Measurements from ENCODE around the gene ZBED3.
A peak's percentile ranks its signal among the peaks of the same experiment; 100 is the strongest.
"Not testable (repeated sequence)": the region's sequence is repeated elsewhere in the genome, so short reads cannot be mapped to it uniquely, and the experiment has no call there.

Gene ZBED3, protein sequence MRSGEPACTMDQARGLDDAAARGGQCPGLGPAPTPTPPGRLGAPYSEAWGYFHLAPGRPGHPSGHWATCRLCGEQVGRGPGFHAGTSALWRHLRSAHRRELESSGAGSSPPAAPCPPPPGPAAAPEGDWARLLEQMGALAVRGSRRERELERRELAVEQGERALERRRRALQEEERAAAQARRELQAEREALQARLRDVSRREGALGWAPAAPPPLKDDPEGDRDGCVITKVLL

DNA sequence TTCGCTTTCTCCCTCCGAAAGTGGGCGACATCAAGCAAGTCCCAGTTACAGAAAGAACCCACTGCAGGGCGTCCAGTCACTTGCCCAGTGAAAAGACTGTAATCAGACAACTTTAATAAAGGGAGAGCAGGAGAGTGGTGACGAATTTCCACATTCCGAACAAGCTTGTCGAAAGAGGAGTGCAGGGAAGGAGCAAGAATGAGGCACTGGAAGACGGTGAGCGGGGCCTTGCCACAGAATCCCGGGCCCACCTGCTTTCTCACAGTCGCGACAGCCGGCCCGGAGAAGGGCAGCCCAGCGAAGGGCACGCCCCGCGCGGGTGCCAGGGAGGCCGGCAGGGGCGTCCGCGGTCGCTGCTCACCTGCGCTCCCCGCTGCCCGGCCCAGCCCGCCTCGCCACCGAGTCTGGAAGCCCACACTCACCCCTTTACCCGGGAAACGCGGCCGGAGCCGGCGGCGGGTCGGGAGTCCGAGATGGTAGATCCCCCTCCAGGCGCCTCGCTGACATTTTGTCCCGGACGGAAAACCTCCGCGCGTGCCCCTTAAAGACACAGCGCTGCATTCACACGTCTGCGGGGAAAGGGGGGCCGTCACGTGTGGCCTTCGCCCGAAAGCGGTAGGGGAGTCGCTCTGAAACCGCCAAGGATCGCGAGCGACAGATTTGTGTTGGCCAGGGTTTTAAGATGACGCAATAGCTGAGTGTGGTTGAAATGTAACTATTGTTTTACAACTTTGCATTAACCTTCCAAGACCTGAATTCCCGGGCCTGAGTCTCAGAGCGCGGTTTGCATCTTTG is at the start of gene ZBED3:
ZBED3 (minus strand) TSS at position 597 of the 795 bp plus-strand sequence. CDS start 9,407 bp downstream, outside the sequence.
- DNase-seq = peak; percentile 31

DNA sequence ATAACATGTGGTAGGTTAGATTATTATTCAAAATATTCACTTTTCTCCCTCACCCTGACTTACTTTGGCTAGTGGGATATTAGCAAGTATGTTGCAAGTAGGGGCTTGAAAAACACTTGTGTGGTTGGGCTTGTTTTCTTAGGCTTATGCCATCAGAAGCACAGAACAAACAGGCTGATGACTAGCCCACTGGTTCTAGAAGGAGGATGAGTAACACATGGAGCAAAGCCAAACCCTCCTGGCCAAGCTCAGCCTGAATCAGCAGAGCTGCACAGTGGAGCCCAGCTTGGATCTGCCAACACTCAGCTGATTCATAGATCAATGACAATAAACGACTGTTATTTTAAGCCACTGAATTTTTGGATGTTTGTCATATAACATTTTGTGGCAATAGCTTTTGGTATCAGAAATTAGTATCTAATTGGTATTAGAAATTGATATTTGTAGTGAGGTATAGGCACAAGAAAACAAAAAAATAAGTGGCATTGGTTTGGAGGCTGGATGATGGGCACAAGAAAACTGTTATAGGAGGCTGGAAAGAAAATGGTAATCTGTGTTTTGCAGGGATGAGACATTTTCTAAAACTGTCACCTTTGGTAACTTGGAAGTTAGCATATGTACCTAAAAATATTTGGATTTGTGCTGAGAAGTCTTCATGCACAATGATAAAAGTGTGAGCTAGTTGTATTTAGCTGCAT is 46.1 kb upstream of the ZBED3 start:
- no peak for DNase-seq

DNA sequence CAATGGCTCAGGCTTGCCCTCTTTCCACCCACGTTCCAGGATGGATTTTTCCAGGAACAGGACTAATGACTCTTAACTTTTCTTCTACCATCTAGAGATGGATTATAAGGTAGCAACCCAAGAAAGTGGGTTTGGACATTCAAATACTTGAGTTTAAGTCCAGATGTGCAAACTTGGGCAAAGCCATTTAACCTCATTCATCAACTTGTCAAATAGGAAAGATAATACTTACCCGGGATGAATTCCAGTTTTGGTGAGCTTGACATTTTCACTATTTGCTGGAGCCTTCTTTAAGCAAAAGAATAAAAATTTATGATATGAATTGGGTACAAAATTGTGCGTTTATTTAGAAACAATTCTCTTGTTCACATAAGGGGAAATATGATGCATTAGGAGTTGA is 44.3 kb upstream of the ZBED3 start:
- no peak for DNase-seq

DNA sequence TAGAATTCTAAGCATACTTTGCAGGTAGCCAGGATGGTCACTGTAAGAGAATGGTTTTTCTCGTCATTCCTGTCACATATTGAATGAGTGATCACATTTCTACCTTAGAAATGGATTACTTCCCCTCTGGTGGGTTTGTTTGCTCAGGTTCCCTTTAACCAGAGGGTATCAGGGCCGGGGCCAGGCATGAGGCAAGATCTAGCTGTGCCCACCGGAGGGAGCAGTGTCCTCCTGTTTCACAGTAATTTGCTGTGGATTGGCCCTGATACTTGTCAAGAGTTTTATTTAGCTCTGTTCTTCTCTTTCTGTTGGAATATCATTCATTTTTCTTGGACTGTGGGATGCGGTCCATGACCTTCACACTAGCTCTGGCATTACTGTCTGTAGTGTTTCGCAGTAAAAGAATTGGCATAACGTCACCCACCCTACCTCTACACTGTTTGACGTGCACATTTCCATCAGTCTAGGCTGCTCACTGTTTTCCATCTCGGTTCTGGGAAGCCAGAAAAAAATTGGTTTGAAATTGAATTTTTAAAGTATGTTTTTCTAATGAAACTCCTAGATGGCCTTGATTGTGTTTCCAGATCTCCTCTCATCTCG is 42.4 kb upstream of the ZBED3 start:
- no peak for DNase-seq

DNA sequence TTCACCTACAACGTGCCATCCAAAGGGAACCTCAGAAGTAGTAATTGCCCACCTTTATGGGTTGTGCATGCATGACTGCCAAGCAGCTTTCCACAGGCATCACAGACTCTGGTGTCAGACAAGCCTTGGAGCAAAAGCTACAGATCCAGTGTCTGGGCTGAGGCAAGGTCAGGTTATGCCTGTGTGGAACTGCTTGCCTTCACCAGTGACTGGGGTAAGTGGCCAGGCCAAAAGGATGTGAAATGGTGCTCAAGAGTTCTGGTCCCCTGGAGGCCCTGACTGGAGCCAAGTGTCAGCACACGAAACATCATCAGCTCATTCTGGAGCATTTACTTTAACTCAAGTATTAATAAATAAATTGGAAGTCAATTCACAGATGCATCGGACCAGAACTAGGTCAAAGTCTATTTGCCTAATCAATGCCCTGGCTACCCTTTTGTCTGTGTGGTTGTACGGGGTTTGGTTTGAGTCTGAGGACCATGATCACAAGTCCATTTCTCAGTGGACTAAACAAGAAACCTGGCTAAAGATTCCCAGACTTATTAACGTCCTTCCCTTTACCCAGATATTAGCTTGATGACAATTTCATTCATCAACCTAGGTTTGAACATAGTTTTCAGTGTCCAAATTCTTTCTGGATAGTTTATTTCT is 41.5 kb upstream of the ZBED3 start:
- no peak for DNase-seq

DNA sequence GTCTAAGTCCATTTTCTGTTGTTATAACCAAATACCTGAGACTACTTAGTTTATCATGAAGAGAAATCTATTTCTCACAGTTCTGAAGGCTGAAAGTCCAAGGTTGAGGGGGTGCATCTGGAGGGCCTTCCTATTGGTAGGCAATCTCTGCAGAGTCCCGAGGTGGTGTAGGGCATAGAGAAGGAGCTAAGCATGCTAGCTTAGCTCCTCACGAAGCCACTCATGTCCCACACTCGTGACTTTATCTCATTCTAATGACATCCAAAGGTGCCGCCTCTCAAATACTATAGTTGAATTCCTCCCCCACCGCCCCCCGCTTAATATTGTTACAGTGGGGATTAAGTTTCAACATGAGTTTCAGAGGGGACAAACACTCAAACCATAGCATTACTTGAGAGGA is 36.0 kb upstream of the ZBED3 start:
- no peak for DNase-seq

DNA sequence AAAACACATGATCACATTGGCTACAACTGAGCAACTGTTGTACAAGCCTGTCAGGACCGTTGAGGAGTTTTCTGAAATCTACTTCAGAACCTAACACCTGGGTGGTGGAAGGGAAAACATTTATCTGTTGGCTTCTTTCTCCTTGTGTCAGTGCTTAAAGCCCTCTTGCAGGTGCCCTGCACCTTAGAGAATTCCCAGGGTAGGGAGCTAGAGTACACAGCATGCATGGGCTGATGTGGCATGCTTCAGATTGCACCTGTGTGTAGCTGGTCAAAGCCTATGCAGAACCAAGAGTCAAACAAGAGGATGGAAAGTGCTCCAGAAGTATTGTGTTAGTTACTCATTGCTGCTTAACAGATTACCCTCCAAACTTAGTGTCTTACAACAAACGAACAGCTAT is 33.6 kb upstream of the ZBED3 start:
- DNase-seq = no peak

DNA sequence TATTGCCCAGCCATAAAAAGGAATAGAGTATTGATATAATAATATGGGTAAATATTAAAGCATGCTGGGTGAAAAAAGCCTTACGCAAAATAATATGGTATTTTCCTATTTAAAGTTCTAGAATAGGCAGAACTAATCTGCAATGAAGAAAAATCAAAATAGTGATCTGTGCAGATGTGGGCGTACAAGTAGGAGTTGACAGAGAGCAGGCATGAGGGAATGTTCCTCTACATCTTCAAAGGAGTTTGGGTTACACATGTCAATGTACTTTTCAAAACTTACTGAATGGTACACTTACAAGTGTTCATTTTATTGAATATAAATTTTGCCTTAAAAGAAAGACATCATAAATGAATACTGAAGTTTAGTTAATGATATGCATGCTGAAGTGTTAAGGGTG is 33.0 kb upstream of the ZBED3 start:
- DNase-seq = no peak

DNA sequence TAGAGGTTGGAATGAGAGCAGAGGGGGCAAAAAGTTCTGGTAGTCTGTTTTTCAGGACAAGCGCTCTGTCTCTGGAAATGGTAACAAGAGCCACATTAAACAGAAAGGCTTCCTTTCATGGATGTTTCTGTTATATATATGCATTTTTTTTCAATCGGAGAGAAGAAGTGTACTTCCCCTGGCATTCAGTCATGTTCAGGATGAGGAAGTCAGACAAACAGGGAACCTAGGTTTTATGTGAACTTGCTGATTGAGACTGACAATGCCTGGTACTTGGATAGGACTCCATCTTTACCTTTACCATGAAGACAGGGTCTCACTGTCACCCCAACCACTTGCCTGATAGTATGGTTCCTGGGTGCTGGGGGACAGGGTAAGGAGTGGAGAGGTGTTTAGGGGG is 30.1 kb upstream of the ZBED3 start:
- no peak for DNase-seq

DNA sequence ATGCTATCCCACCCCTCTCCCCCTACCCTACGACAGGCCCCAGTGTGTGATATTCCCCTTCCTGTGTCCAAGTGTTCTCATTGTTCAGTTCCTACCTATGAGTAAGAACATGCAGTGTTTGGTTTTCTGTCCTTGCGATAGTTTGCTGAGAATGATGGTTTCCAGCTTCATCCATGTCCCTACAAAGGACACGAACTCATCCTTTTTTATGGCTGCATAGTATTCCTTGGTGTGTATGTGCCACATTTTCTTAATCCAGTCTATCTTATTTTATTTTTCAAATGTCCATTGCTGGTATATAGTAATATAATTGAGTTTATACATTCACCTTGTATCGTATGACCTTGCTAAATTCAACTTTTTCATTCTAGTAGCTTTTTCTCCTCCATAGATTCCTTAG is 19.9 kb upstream of the ZBED3 start:
- not testable (repeated sequence) for DNase-seq

DNA sequence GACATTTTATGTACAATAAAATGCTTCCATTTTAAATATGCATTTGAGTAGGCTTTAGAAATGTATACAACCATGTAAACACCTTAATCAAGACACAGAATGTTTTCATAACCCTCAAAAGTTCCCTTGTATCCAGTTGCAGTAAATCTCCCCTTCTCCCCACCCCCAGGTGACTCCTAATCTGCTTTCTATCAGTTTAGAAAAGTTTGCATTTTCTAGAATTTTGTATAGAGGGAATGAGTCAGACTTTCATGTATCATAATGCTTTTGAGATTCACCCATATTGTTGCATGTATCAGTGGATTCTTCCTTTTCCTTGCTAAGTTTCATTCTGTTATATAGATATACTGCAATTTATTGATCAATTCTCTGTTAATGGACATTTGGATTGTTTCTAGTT is 17.7 kb upstream of the ZBED3 start:
- no peak for DNase-seq

DNA sequence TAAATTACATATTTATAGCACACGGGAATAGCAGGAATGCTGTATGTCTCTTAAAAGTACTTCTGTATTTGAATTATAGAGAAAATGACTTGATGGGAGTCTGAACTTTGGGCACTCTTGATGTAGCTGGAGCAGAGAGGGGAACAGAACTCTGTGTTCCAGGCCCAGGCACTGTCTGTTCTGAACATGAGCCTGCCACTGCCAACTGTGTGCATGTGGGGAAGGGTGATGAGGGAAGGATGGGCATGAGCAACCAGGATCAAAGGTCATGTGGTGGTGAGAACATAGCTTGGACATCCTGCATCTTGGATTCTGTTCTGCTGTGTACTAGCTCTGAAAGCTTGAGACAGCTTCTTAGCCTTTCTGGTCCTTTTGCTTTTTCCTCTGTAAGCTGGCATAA is 16.4 kb upstream of the ZBED3 start:
- DNase-seq = no peak

DNA sequence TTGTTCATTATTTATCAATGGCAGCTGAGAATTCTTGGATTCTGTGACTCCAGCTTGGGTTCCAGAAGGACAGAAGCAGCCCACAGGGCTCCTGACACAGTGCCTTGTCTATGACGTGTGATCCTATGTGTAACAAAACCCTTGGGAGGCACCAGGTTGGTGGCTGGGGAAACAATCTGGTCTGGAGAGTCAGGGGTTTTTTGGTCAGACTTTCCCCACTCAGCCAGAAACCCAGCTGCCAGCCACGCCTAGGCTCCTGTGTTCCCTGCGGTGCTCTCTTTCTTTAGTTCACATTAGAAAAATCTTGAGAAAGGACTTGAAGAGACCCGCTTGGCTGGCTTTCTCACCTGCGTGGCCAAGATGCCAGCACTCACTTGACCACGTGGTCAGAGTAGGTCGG is 15.5 kb upstream of the ZBED3 start:
- no peak for DNase-seq

DNA sequence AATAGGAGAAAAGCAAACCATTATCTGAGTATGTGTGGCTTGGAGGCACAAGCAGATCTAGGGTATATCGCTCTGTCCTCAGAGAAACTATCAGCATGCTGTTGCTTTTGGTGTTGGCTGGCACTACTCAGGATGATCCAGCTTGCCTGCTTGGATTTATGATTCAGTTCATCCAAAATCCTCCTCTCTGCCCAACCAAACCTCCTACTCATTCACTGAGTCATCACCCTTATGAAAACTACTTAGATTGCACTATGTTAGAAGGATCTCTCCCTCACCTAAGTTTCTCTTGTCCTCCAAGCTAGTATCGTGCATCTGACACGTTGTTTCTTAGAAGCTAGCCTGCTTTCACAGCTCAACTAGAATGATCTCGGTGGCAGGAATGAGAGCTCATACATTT is 14.2 kb upstream of the ZBED3 start:
- no peak for DNase-seq

DNA sequence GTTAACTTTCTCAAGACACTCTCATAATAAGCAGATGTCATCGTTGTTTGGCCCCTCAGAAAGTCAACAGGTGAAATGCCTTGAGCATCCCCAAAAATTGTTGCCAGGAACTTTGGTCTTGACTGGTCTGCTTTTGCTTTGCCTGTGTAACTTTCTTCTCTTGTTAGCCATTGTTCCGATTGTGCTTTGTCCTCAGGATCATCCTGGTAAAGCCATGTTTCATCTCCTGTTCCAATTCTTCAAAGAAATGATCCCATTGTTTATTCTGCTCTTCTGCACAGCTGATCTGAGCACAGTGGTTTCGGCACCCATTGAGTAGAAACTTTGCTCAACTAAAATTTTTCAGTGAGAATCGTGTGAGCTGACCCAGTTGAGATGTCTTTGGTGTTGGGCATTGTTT is 8.1 kb upstream of the ZBED3 start:
- no peak for DNase-seq

DNA sequence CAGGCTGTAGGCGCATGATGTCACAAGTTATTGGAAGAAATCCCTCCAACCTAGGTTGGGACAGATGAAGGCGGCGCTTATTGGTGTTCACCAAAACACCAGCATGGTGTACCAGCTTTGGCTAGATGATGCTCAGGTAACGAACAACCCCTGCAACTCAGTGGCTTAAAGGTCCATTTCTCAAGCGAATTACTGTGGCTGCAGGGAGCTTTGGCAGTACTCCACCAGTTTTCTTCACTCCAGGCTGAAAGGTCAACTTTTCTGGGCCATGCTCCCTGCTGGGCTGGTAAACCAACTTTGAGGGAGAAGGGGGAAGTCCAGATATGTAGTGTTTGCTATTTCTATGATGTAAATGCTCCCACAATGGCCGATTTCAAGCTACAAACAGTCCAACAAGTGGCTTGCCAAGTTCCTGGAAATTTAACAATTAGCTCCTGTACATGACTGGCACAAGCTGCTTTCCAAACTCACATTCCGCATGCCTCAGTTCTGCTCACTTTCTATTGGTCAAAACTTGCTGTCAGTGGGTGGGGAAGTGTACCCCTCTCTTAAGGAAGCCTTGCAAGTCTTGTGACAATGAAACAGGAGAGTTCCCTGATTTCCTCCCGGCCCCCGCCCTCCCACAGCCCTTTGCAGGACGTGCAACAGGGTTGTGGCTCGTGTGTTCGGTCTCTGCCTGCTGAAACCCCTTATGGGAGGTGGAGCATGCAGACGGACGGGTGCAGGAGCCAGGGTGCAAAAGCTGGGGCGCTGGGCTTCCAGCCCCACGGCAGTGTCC is 588 bp upstream of the ZBED3 start:
- no peak for DNase-seq

DNA sequence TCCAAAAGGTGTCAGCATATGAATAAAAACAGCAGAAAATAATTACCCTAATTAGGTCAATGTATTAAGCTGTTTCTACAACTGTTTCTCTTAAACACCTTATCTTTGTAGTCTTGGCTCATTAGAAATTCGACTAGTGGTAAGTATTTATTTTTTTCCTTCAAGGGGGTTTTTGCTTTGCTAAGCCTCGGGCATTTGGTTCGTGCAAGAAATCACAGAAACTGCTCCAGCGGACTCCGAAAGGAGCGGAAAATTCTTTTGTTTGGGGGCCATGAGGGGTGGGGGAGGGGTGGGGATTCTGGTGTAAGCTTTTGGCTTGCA is 757 bp downstream of the ZBED3 start:
- no peak for DNase-seq

DNA sequence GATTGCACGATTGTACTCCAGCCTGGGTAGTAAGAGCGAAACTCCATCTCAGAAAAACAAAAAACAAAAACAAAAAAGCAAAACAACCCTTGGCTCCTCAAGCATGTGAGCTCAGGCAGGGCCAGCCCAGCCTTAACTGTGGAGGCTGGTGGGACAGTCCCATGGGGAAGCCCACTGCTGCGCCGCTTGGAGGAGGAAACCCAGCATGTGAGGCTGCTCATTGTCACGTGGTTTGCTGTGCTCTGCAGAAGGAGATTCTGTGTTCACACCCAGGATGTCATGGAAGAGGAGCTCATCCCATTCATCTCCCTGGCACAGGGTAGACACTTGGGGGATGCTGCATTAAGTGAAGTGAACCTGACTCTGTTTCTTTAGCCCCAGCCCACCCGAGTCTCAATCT is 4.0 kb downstream of the ZBED3 start:
- DNase-seq = no peak

DNA sequence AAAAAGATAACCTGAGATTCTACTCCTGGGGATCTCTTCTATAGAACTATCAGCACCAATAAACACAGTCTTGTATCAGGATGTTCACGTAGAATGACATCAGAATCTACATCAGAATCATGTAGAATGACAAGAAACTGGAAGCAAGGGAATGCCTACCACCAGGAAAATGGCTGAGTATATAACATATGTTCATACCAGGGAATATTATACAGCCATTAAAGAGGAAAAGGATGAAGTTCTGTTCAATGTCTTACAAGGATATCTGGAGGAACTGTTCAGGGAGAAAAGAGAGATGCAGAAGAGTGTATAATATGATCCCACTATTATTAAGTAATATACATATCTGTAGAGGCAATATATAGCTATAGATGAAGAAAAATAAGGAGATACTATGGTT is 4.8 kb downstream of the ZBED3 start:
- no peak for DNase-seq

DNA sequence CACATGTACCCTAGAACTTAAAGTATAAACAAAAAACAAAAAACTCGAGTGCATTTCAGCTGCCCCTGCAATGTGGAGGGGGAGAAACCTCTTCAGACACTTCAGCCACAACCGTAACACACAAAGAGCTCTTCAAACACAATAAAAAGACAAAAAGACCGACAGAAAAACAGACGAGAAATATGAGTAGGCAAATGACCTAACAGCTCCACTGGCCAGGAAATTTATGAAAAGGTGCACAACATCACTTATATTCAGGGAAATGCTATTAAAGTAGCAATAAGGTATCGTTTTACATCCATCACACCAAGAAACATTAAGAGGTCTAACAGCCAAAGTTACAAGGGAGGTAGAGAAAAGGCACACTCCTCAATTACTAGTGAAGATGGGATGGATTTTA is 6.2 kb downstream of the ZBED3 start:
- DNase-seq = no peak

DNA sequence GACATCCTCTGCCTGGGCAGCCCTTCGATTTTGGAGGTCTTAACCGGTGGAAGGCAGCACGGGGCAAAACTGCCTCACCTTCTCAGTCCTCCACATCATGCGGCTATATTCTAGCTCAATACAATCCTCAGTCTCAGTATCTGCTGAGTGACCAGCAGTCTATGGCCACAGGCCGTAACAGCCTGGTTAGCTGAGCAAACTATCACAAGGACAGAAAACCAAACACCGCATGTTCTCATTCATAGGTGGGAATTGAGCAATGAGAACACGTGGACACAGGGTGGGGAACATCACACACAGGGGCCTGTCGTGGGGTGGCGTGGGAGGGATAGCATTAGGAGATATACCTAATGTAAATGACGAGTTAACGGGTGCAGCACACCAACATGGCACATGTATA is 6.6 kb downstream of the ZBED3 start:
- DNase-seq = not testable (repeated sequence)

DNA sequence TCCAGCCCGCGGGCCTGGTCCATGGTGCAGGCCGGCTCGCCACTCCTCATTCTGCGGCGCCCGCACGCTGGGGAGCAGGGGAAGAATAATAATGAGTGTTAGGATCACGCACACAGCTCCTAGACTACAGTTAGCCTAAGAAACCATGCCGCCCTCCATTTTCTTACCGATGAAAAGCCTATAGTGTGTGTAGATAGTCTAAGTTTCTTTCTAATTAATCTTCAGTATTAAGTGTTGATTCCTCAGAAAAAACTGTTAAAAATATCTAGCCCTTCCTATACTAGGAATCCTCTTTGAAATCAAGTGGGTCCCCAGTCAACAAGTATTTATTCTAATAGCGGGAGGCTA is 9.3 kb downstream of the ZBED3 start:
- no peak for DNase-seq
